HL-60 (cell line): ENCODE data around the gene PRDM16.

Source experiments
- CTCF ChIP-seq: IDR thresholded peaks from one replicate; pipeline ENCODE4 v1.5.1; 2011; ENCODE audit warnings: low read length, control low read depth, inconsistent platforms; ENCODE audit not compliant: insufficient read depth
- POLR2AphosphoS5 ChIP-seq: IDR thresholded peaks from 2 replicates; pipeline ENCODE4 v1.6.1; 2012; ENCODE audit warnings: low read depth
- SPI1 ChIP-seq: IDR thresholded peaks from 2 replicates; pipeline ENCODE4 v1.6.1; 2012; ENCODE audit warnings: low read depth, mild to moderate bottlenecking, borderline replicate concordance
- TF ChIP-seq, protein P1 (sequence below): IDR thresholded peaks from 2 replicates; pipeline ENCODE4 v1.6.1; 2012; ENCODE audit warnings: low read depth; ENCODE audit not compliant: insufficient replicate concordance

DNA sequence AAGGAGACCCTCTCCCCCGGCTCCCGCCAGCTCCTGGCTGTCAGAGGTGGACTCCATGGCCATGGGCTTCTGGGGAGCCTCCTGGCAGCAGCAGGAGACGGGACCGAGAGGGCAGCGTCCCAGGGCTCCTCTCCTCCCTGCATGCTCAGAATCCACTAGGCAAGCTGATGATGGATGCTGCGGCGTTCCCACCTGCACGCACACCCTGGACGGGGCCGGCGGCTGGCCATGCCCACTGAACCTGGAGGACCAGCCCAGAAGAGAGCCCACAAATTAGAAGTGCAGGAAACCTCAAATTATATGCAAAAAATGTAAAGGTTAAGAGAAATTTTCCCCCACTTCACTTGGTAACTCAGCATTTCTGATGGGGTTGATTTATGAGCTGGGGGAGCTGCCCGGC is 308.2 kb downstream of the PRDM16 start:
- no peak for TF ChIP-seq CTCF
- no peak for TF ChIP-seq POLR2AphosphoS5
- TF ChIP-seq, protein P1, sequence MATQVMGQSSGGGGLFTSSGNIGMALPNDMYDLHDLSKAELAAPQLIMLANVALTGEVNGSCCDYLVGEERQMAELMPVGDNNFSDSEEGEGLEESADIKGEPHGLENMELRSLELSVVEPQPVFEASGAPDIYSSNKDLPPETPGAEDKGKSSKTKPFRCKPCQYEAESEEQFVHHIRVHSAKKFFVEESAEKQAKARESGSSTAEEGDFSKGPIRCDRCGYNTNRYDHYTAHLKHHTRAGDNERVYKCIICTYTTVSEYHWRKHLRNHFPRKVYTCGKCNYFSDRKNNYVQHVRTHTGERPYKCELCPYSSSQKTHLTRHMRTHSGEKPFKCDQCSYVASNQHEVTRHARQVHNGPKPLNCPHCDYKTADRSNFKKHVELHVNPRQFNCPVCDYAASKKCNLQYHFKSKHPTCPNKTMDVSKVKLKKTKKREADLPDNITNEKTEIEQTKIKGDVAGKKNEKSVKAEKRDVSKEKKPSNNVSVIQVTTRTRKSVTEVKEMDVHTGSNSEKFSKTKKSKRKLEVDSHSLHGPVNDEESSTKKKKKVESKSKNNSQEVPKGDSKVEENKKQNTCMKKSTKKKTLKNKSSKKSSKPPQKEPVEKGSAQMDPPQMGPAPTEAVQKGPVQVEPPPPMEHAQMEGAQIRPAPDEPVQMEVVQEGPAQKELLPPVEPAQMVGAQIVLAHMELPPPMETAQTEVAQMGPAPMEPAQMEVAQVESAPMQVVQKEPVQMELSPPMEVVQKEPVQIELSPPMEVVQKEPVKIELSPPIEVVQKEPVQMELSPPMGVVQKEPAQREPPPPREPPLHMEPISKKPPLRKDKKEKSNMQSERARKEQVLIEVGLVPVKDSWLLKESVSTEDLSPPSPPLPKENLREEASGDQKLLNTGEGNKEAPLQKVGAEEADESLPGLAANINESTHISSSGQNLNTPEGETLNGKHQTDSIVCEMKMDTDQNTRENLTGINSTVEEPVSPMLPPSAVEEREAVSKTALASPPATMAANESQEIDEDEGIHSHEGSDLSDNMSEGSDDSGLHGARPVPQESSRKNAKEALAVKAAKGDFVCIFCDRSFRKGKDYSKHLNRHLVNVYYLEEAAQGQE: no peak
- TF ChIP-seq SPI1: no peak
